Measurements from ENCODE around the gene AKAP1. TPM values are rescaled to one million over a fixed set of nuclear protein-coding genes. Genes with fewer than 3 reads are reported as not detected.

The AKAP1 gene
- total RNA-seq, 1 experiment from 2014 or later = 73.1 TPM

GRCh38 chr17:57107498-57108101 lies 22.6 kb downstream of the AKAP1 start:
- POLR2A ChIA-PET (ENCODE audit: unreplicated experiment) = interaction anchor here (0.5 to 0.9 kb wide), 6 partner anchors 27 to 1674 kb away, joined by 3 to 4 read pairs (median 3); no protein-coding TSS in a partner anchor
- peak overlapping the region; percentile 80 for H3K4me2 ChIP-seq (ENCODE audit: low read length)
- DNase-seq = peak; percentile 98
- peak; percentile 81 for ATAC-seq
- peak overlapping the region; percentile 46 for H3K4me3 ChIP-seq (ENCODE audit: low read length)
- H3K9me3 ChIP-seq (ENCODE audit: low read length) = no peaks in the 10 kb centered on the region
- peaks cover 24% of the 10 kb centered on the region for H3K36me3 ChIP-seq (ENCODE audit: low read depth, low read length)
- CTCF ChIA-PET = interaction anchor here (0.5 to 1.1 kb wide), 4 partner anchors 11 to 676 kb away, joined by 3 to 6 read pairs (median 3); no protein-coding TSS in a partner anchor
- no peaks in the 10 kb centered on the region for H3K9me2 ChIP-seq (replicated peaks; ENCODE audit: low read length)
- no peaks in the 10 kb centered on the region for H3K27me3 ChIP-seq (ENCODE audit: low read length)
- peak overlapping the region; percentile 55 for H2AFZ ChIP-seq (ENCODE audit: low read length)
- intact Hi-C loops (cut with micrococcal nuclease) = loop anchor here (1.0 to 5.0 kb wide), 2 partner anchors 21 to 100 kb away; no protein-coding TSS in a partner anchor
- no peaks in the 10 kb centered on the region for H4K20me1 ChIP-seq (ENCODE audit: low read length)
- TSS peak; percentile 24 for BruUV-seq (replicated peaks)
- peaks cover 6% of the 10 kb centered on the region for H3F3A ChIP-seq (ENCODE audit: low read length, unreplicated experiment)
- H3K4me1 ChIP-seq (ENCODE audit: insufficient read depth, low read length) = peaks cover 39% of the 10 kb centered on the region
- H3K79me2 ChIP-seq (ENCODE audit: low read length) = peaks cover 68% of the 10 kb centered on the region
- TF ChIP-seq CTCF (conservative IDR thresholded peaks at IDR 0.05; ENCODE audit: low read depth, low read length) (no peak), EZH2phosphoT487 (IDR thresholded peaks at IDR 0.05; ENCODE audit: borderline replicate concordance, low read length) (no peak), EZH2 (IDR thresholded peaks at IDR 0.05; ENCODE audit: low read length, unreplicated experiment) (no peak)
- peak overlapping the region; percentile 97 for H3K27ac ChIP-seq (ENCODE audit: low read length)
- peak overlapping the region; percentile 83 for H3K9ac ChIP-seq (ENCODE audit: low read length)

- intact Hi-C loops (cut with micrococcal nuclease) = loop anchor here (5.0 kb wide), 1 partner anchor 102 kb away; no protein-coding TSS in a partner anchor
- DNase-seq = no peak
- Histone ChIP-seq H3F3A (ENCODE audit: low read length, unreplicated experiment) (peaks cover 6% of the 10 kb centered on the region), H3K4me1 (ENCODE audit: insufficient read depth, low read length) (peaks cover 39% of the 10 kb centered on the region), H3K79me2 (ENCODE audit: low read length) (peaks cover 55% of the 10 kb centered on the region), H2AFZ (ENCODE audit: low read length) (no peak overlapping the region), H3K9me2 (replicated peaks; ENCODE audit: low read length) (no peaks in the 10 kb centered on the region), H4K20me1 (ENCODE audit: low read length) (no peaks in the 10 kb centered on the region), H3K4me2 (ENCODE audit: low read length) (peak overlapping the region; percentile 80; the same call in 1 of the 2 replicates), H3K9ac (ENCODE audit: low read length) (peak overlapping the region; percentile 83; the same call in 1 of the 2 replicates), H3K4me3 (ENCODE audit: low read length) (no peak overlapping the region), H3K27ac (ENCODE audit: low read length) (peak overlapping the region; percentile 97), H3K36me3 (ENCODE audit: low read depth, low read length) (peaks cover 33% of the 10 kb centered on the region), H3K9me3 (ENCODE audit: low read length) (no peaks in the 10 kb centered on the region), H3K27me3 (ENCODE audit: low read length) (no peaks in the 10 kb centered on the region)
- ATAC-seq = no peak
- ChIA-PET CTCF (no interaction called here), POLR2A (ENCODE audit: unreplicated experiment) (no interaction called here)
- no TSS peak for BruUV-seq (replicated peaks)
- TF ChIP-seq CTCF (conservative IDR thresholded peaks at IDR 0.05; ENCODE audit: low read depth, low read length) = no peak
- no peak for TF ChIP-seq EZH2 (IDR thresholded peaks at IDR 0.05; ENCODE audit: low read length, unreplicated experiment)
- no peak for TF ChIP-seq EZH2phosphoT487 (IDR thresholded peaks at IDR 0.05; ENCODE audit: borderline replicate concordance, low read length)
Observed at GRCh38 chr17:57108671-57109392, 23.8 kb downstream of the AKAP1 start.
